ENCODE data around the gene NTN3.

Gene NTN3

GRCh38 chr16:2480948-2481347 lies 9.9 kb downstream of the NTN3 start:
- DNase-seq: no peak

- no peak for DNase-seq
These were observed 10.6 kb downstream of the NTN3 start for GRCh38 chr16:2481676-2482075.

GRCh38 chr16:2482249-2482648 lies 11.2 kb downstream of the NTN3 start:
- no peak for DNase-seq

- DNase-seq: peak in 1 of 2 experiments; percentile 52
These were observed 11.8 kb downstream of the NTN3 start for GRCh38 chr16:2482708-2483534.

GRCh38 chr16:2483939-2484897 lies 13.1 kb downstream of the NTN3 start:
- no peak for DNase-seq

- DNase-seq: no peak
These were observed 13.9 kb downstream of the NTN3 start for GRCh38 chr16:2484898-2485508.

GRCh38 chr16:2485811-2486507 lies 14.9 kb downstream of the NTN3 start:
- DNase-seq: no peak

- DNase-seq: peak; percentile 36 to 58
These were observed 15.8 kb downstream of the NTN3 start for GRCh38 chr16:2486645-2487516.

GRCh38 chr16:2487517-2487842 lies 16.4 kb downstream of the NTN3 start:
- no peak for DNase-seq

- no peak for DNase-seq
These were observed 16.9 kb downstream of the NTN3 start for GRCh38 chr16:2487903-2488531.

GRCh38 chr16:2489581-2489980 lies 18.5 kb downstream of the NTN3 start:
- no peak for DNase-seq

- DNase-seq: peak; percentile 93 to 94
These were observed 19.4 kb downstream of the NTN3 start for GRCh38 chr16:2490190-2491105.

GRCh38 chr16:2492292-2492691 lies 21.2 kb downstream of the NTN3 start:
- no peak for DNase-seq

GRCh38 chr16:2493605-2494004 lies 22.5 kb downstream of the NTN3 start:
- DNase-seq: no peak

GRCh38 chr16:2494616-2495015 lies 23.5 kb downstream of the NTN3 start:
- DNase-seq: no peak

- no peak for DNase-seq
These were observed 23.9 kb downstream of the NTN3 start for GRCh38 chr16:2495041-2495440.

GRCh38 chr16:2496223-2497115 lies 25.4 kb downstream of the NTN3 start:
- DNase-seq: no peak

GRCh38 chr16:2497116-2497630 lies 26.1 kb downstream of the NTN3 start:
- peak in 1 of 2 experiments; percentile 63 for DNase-seq
